ENCODE data around the gene OR2A7. TPM values are rescaled to one million over a fixed set of nuclear protein-coding genes. Genes with fewer than 3 reads are reported as not detected.
"Not testable (repeated sequence)": the region's sequence is repeated elsewhere in the genome, so short reads cannot be mapped to it uniquely, and the experiment has no call there.

Gene OR2A7
- 1 to 10 TPM; 2.0 to 2.1 TPM for total RNA-seq

- POLR2A ChIA-PET; H3K36me3 Mint-ChIP-seq (ENCODE audit: low read depth); H3K4me3 Mint-ChIP-seq; H3K4me1 Mint-ChIP-seq (ENCODE audit: low read depth); ATAC-seq; H3K9me3 Mint-ChIP-seq; H3K27ac Mint-ChIP-seq; intact Hi-C loops (cut with micrococcal nuclease); DNase-seq; H3K27me3 Mint-ChIP-seq; CTCF ChIA-PET: not testable (repeated sequence)
Observed at GRCh38 chr7:144264692-144265091, at the start of gene OR2A7. Gene OR2A7 (minus strand): TSS chr7:144264792. CDS start chr7:144259628, 5,164 bp downstream.

- H3K9me3 Mint-ChIP-seq; ATAC-seq; intact Hi-C loops (cut with micrococcal nuclease); H3K27ac Mint-ChIP-seq; POLR2A ChIA-PET; DNase-seq; H3K36me3 Mint-ChIP-seq (ENCODE audit: low read depth); H3K4me1 Mint-ChIP-seq (ENCODE audit: low read depth); H3K4me3 Mint-ChIP-seq; H3K27me3 Mint-ChIP-seq; CTCF ChIA-PET: not testable (repeated sequence)
Observed at GRCh38 chr7:144311872-144312469, 47.4 kb upstream of the OR2A7 start, which contains the start of gene OR2A1. Gene OR2A1 (plus strand): TSS chr7:144312419. CDS start chr7:144318125, 5,706 bp downstream.

GRCh38 chr7:144311218-144311617 lies 46.6 kb upstream of the OR2A7 start:
- POLR2A ChIA-PET; H3K4me1 Mint-ChIP-seq (ENCODE audit: low read depth): not testable (repeated sequence)

GRCh38 chr7:144309702-144310101 lies 45.1 kb upstream of the OR2A7 start:
- H3K36me3 Mint-ChIP-seq (ENCODE audit: low read depth); POLR2A ChIA-PET; intact Hi-C loops (cut with micrococcal nuclease): not testable (repeated sequence)

More at GRCh38 chr7:144311218-144311617, 46.6 kb upstream of the OR2A7 start:
- H3K4me3 Mint-ChIP-seq; H3K27me3 Mint-ChIP-seq; H3K9me3 Mint-ChIP-seq; CTCF ChIA-PET; ATAC-seq; DNase-seq; H3K27ac Mint-ChIP-seq; H3K36me3 Mint-ChIP-seq (ENCODE audit: low read depth); intact Hi-C loops (cut with micrococcal nuclease): not testable (repeated sequence)

GRCh38 chr7:144305156-144305555 lies 40.6 kb upstream of the OR2A7 start:
- H3K4me3 Mint-ChIP-seq; H3K4me1 Mint-ChIP-seq (ENCODE audit: low read depth); H3K27ac Mint-ChIP-seq; ATAC-seq; intact Hi-C loops (cut with micrococcal nuclease); CTCF ChIA-PET; H3K27me3 Mint-ChIP-seq; POLR2A ChIA-PET; DNase-seq; H3K9me3 Mint-ChIP-seq; H3K36me3 Mint-ChIP-seq (ENCODE audit: low read depth): not testable (repeated sequence)

More at GRCh38 chr7:144309702-144310101, 45.1 kb upstream of the OR2A7 start:
- H3K27ac Mint-ChIP-seq; H3K4me3 Mint-ChIP-seq; CTCF ChIA-PET; DNase-seq; H3K27me3 Mint-ChIP-seq; H3K4me1 Mint-ChIP-seq (ENCODE audit: low read depth); ATAC-seq; H3K9me3 Mint-ChIP-seq: not testable (repeated sequence)

- H3K27ac Mint-ChIP-seq; intact Hi-C loops (cut with micrococcal nuclease); H3K27me3 Mint-ChIP-seq; CTCF ChIA-PET; POLR2A ChIA-PET; H3K4me3 Mint-ChIP-seq; H3K36me3 Mint-ChIP-seq (ENCODE audit: low read depth); H3K4me1 Mint-ChIP-seq (ENCODE audit: low read depth); ATAC-seq; H3K9me3 Mint-ChIP-seq; DNase-seq: not testable (repeated sequence)
Observed at GRCh38 chr7:144303607-144304006, 39.0 kb upstream of the OR2A7 start.

- H3K27ac Mint-ChIP-seq; ATAC-seq; intact Hi-C loops (cut with micrococcal nuclease); H3K4me3 Mint-ChIP-seq; H3K4me1 Mint-ChIP-seq (ENCODE audit: low read depth); DNase-seq; H3K36me3 Mint-ChIP-seq (ENCODE audit: low read depth); POLR2A ChIA-PET; H3K27me3 Mint-ChIP-seq; CTCF ChIA-PET; H3K9me3 Mint-ChIP-seq: not testable (repeated sequence)
Observed at GRCh38 chr7:144302578-144303303, 38.1 kb upstream of the OR2A7 start.

GRCh38 chr7:144293794-144294499 lies 29.4 kb upstream of the OR2A7 start:
- DNase-seq; H3K9me3 Mint-ChIP-seq; H3K4me1 Mint-ChIP-seq (ENCODE audit: low read depth); H3K27ac Mint-ChIP-seq; CTCF ChIA-PET; H3K27me3 Mint-ChIP-seq; H3K4me3 Mint-ChIP-seq; intact Hi-C loops (cut with micrococcal nuclease); H3K36me3 Mint-ChIP-seq (ENCODE audit: low read depth); POLR2A ChIA-PET: not testable (repeated sequence)
- peak; percentile 77 for ATAC-seq

- H3K9me3 Mint-ChIP-seq; H3K27me3 Mint-ChIP-seq; intact Hi-C loops (cut with micrococcal nuclease); H3K36me3 Mint-ChIP-seq (ENCODE audit: low read depth); POLR2A ChIA-PET; H3K4me3 Mint-ChIP-seq; H3K4me1 Mint-ChIP-seq (ENCODE audit: low read depth); H3K27ac Mint-ChIP-seq; ATAC-seq; DNase-seq; CTCF ChIA-PET: not testable (repeated sequence)
Observed at GRCh38 chr7:144292384-144293161, 28.0 kb upstream of the OR2A7 start.

GRCh38 chr7:144291607-144292006 lies 27.0 kb upstream of the OR2A7 start:
- CTCF ChIA-PET; ATAC-seq; H3K4me1 Mint-ChIP-seq (ENCODE audit: low read depth): not testable (repeated sequence)

GRCh38 chr7:144287171-144287784 lies 22.7 kb upstream of the OR2A7 start:
- H3K27ac Mint-ChIP-seq; POLR2A ChIA-PET; DNase-seq; H3K27me3 Mint-ChIP-seq; H3K4me3 Mint-ChIP-seq; H3K36me3 Mint-ChIP-seq (ENCODE audit: low read depth); H3K4me1 Mint-ChIP-seq (ENCODE audit: low read depth); intact Hi-C loops (cut with micrococcal nuclease); CTCF ChIA-PET; H3K9me3 Mint-ChIP-seq: not testable (repeated sequence)
- ATAC-seq, result peak; percentile 32

More at GRCh38 chr7:144291607-144292006, 27.0 kb upstream of the OR2A7 start:
- H3K4me3 Mint-ChIP-seq; H3K27ac Mint-ChIP-seq; POLR2A ChIA-PET; intact Hi-C loops (cut with micrococcal nuclease); H3K9me3 Mint-ChIP-seq; H3K36me3 Mint-ChIP-seq (ENCODE audit: low read depth); H3K27me3 Mint-ChIP-seq: not testable (repeated sequence)
- peak; percentile 2 for DNase-seq

Data from activated CD8-positive, alpha-beta T cell treated with anti-CD3 and anti-CD28 coated beads for 36 hours (primary cell).